NB4 (cell line): Measurements from ENCODE around the gene EVA1A.

Source experiments
- DNase-seq: peaks from one replicate; pipeline ENCODE4 v3.0.0; 2010; ENCODE audit warnings: low read depth
- H3K4me3 ChIP-seq: one replicate; pipeline ENCODE4 v1.5.1; 2011; ENCODE audit warnings: mild to moderate bottlenecking, low read depth, low read length, moderate library complexity
- CTCF ChIP-seq: IDR thresholded peaks from one replicate; pipeline ENCODE4 v1.5.1; 2012; ENCODE audit warnings: low read depth, low read length
- MAX ChIP-seq: IDR thresholded peaks from 2 replicates; pipeline ENCODE4 v1.6.1; 2011; ENCODE audit warnings: low read depth, low read length
- MYC ChIP-seq: IDR thresholded peaks from 2 replicates; pipeline ENCODE4 v1.6.1; 2011; ENCODE audit warnings: low read depth, low read length
- POLR2A ChIP-seq: IDR thresholded peaks from 2 replicates; pipeline ENCODE4 v1.6.1; 2011; ENCODE audit warnings: mild to moderate bottlenecking; ENCODE audit not compliant: insufficient read length; ENCODE audit errors: extremely low read depth

Gene EVA1A

GRCh38 chr2:75577280-75577679 lies 16.5 kb upstream of the EVA1A start:
- no peak for TF ChIP-seq CTCF
- TF ChIP-seq MAX, result no peak
- TF ChIP-seq MYC, result no peak
- TF ChIP-seq POLR2A, result no peak
- no peak overlapping the region for H3K4me3 ChIP-seq
- DNase-seq, result no peak

GRCh38 chr2:75574106-75574505 lies 13.4 kb upstream of the EVA1A start:
- no peak for TF ChIP-seq MYC
- TF ChIP-seq CTCF, result no peak
- TF ChIP-seq MAX, result no peak
- no peak for TF ChIP-seq POLR2A
- no peak overlapping the region for H3K4me3 ChIP-seq
- no peak for DNase-seq

- H3K4me3 ChIP-seq, result no peak overlapping the region
- no peak for TF ChIP-seq MAX
- no peak for TF ChIP-seq CTCF
- no peak for TF ChIP-seq POLR2A
- TF ChIP-seq MYC, result no peak
- DNase-seq, result no peak
Observed at GRCh38 chr2:75573145-75573878, 12.6 kb upstream of the EVA1A start.

- TF ChIP-seq MYC (no peak), CTCF (no peak), MAX (no peak)
Observed at GRCh38 chr2:75571730-75572430, 11.1 kb upstream of the EVA1A start.

GRCh38 chr2:75570948-75571729 lies 10.4 kb upstream of the EVA1A start:
- DNase-seq, result no peak
- H3K4me3 ChIP-seq, result no peak overlapping the region
- no peak for TF ChIP-seq CTCF
- TF ChIP-seq POLR2A, result no peak
- no peak for TF ChIP-seq MYC
- TF ChIP-seq MAX, result no peak

More at GRCh38 chr2:75571730-75572430, 11.1 kb upstream of the EVA1A start:
- DNase-seq, result no peak
- no peak overlapping the region for H3K4me3 ChIP-seq
